Activated T-cell treated with anti-CD3 and anti-CD28 coated beads for 4 hours (primary cell): ENCODE results near the gene ADTRP.

Experiments
- DNase-seq: peaks from one replicate; pipeline ENCODE4 v3.0.0-alpha.2; 2020

ADTRP gene

DNA sequence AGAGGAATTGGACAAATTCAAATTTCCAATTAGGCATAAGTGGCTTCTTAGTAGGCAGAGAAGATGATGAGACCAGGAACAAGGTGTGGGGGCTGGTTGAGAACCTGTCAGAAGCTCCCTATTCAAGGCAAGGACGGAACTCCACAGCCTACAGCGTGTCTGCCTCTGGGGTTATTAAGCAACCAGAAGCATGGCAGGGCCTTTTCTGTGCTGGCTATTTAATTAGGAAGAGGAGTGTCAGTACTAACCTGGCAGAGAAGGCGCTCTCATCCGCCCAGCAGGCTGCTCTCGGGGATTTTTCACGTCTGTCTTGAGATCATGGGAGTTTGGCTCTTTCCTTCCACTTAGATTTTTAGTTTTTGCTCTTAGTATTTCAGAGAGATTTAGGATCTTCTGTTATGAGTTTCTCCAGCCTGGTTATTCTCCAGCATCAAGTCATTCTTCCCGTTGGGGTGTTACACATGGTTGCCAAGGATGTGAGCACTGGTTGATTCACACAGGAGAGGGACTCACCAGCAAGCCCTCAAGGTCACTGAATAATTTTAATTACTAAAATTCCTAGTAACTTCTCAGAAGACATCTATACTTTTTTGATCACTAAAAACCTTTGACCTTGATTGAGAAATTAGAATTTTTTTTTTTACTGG lies 23.9 kb downstream of the ADTRP start:
- no peak for DNase-seq

DNA sequence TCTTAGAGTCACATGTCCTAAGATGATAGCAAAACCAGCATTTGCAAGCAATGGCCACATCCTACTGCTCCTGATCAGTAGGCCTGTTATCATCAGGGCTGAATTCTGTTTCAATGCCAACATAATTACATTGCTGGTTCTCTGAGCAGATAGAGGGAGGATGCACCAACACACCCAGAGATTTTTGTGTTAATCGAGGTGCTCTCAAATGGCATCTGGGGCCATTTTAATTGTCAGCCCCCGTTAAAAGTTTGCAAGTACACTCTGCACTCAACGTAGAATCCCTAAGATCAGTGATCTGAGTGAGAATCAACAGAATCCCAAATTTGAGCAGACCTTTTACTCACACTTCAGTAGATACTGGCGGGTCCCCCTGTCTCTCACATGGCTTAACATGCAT lies 24.8 kb downstream of the ADTRP start:
- DNase-seq = no peak

DNA sequence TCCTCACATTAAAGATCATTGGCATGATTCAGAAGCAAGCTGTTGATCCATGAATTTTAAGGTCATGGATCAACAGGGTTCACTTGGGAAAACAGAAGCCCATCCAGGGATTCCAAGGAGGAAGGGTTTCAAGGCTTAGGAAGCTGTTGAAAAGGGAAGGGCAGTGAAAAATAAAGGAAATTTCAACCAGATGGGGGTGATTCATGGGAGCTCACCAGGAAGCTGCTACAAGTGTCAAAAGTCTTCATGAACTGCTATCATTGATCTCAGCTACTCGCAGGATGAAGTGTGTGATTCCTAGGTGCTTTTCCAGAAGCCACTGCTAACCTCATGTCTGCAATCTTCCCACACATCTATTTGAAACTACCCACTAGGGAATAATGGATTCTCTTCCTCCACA lies 26.2 kb downstream of the ADTRP start:
- DNase-seq = no peak

DNA sequence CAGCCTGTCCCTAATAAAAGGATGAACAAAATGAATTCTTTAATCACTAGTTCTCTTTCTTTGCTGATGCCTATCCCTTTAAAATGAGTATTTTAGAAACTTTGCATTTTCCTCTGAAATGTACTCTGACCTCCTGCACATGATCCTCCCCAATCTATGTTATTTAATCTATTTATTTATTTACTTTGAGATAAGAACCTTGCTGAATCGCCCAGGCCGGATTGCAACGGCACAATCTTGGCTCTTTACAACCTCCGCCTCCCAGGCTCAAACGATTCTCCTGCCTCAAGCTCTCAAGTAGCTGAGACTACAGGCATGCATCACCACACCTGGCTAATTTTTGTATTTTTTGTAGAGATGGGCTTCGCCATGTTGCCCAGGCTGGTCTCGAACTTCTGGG lies 27.9 kb downstream of the ADTRP start:
- DNase-seq = no peak

DNA sequence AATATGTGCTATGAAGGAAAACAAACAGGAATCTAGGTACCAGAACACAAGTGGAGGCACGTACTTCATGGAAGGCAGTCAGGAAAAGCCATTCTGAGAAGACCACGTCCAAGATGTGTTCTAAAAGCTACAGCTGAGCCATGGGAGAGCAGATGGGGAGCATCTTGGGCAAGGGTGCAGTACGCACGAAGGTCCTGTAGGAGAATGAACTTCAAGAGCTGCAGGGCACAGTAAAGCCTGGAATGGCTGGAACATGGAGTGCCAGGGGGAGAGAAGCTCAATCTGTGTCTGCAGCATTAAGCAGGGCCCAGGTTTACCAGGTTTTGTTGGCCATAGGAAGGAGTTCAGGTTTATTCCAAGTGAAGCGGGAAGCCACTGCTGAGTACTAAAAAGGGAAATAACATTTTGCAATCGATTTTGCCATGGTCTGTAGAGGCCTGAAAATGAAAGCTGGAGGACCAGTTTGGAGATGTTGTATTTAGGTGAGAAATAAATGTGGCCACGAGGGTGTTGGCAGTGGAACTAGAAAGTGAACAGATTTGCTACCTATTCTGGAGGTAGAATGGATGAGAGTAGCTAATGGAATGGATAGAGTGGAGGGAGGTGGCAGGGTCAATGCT lies 29.9 kb downstream of the ADTRP start:
- DNase-seq = no peak

GRCh38 chr6:11747021-11747420 lies 31.6 kb downstream of the ADTRP start:
- DNase-seq = no peak

DNA sequence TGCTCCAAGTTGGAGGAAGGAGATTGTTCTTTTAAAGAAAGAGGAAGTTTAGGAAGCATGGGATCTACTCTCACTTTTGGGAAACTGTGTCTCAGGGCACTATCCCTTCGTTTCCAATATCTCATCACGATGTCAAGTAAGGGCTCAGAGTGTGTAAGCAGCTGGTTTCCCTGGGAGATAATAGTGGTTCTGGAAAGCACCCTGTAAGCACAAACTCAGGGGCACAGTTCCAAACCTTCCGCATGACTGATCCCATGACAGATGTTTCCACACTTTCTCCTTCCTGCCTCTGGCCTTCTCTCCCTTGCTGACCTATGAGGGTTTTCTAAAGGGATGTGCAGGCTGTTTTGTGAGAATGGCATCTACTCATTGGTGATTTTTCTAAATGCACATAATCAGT lies 33.9 kb downstream of the ADTRP start:
- DNase-seq = no peak

DNA sequence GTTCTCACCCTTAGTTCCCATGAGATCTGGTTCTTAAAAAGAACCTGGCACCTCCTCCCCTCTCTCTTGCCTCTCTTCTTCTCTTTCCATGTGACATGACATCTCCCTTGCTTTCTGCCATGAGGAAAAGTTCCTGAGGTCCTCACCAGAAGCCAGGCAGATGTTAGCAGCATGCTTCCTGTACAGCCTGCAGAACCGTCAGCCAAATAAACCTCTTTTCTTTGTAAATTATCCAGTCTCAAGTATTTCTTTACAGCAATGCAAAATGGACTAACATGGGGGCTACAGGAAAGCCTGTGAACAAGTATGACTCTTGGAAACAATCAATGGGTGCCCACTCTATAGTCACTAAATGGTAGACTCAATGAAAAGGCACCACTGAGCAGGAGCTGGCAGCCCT lies 34.5 kb downstream of the ADTRP start:
- no peak for DNase-seq

GRCh38 chr6:11740875-11741274 lies 37.7 kb downstream of the ADTRP start:
- DNase-seq = no peak

- DNase-seq = no peak
Measured at GRCh38 chr6:11738661-11739375, 39.8 kb downstream of the ADTRP start.

DNA sequence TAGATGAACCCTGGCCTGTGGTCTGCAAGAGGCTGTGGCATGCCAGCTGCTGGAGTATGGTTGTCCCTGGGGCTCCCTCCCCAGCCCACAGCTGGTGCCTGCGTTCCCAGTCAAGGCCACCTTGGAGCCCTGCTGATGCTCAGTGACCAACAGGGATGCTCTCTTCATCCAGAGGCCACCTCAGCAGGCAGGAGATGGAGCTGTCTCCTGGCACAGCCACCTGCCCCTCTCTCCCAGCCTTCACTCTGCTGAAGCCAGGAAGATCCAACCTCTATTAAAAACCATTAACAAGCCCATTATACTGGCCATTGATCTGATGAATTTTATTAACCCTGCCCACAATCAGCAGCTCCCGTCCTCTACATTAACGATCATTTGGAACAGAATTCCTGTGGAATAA lies 40.4 kb downstream of the ADTRP start:
- DNase-seq = no peak

DNA sequence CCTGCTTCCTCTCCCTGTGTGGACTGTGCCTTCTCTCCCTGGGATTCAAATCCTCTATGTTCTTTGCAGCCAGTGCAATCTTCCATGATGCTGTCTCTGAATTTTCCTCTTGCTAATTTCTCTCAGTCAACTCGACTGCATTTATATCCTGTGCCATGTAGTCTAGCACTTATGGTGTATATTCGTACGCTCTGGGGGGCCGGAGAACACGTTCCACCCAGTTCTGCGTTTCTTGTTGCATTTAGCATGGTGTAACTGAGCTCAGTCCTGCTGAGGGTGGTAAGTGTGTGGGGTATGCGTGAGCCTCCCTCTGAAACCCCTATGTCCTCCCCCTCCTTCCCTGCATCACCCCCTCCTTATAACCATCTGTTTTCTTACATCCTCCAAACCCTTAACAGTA lies 42.0 kb downstream of the ADTRP start:
- DNase-seq = no peak

DNA sequence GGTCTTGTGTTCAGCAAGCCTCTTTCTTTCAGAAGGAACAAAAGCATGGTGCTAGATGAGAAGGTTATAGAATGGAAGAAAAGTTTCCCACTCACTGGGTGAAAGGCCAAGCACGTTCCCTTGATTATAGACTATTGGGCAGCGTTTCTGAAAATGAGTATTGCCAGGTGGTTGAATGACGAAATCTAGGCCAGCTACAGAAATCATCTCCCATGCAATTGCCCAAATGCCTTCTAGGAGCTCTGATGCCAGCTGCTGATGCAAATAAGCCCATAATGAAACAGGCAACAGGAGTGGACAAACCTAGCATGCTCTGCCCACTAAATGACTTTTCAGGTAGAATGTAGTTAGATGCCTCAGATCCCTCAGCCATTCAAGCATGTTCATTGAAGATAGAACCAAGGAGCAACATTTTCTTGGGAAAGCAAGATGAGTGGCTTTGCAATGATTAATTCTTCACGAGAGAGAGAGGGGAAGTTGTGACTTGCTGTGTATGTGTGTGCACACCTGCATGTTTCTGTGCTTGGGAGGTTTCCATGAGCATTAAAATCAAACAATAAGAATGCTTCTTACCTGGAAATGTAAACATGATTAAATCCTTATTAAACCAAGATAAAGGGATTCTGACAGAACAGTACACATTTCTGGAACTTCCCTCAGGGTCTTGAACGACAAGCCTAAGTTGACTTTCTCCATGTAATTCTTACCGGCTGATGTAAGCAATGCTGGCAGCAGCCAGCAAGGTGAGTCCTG lies 43.6 kb downstream of the ADTRP start:
- no peak for DNase-seq

- DNase-seq = no peak
Measured at GRCh38 chr6:11732036-11732631, 46.5 kb downstream of the ADTRP start.

GRCh38 chr6:11731423-11731822 lies 47.2 kb downstream of the ADTRP start:
- DNase-seq = no peak

DNA sequence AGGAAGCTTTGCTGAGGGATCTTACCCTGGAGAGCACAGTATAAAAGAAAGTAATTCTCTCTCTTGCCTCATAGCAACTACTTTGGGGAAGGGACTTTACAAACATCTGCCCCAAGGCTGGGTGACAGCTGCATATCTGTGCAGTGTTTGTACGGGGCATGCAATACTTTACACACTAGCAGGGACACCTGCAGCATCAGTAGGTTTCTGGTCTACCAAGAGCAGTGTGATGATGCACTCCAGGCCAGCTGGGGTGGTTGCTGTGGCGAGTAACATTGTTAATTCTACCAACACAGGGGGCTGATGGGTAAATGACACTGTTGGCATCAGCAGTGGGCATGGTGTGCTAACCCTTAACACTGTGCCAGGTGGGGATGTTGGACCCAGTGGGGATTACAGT lies 48.0 kb downstream of the ADTRP start:
- no peak for DNase-seq

DNA sequence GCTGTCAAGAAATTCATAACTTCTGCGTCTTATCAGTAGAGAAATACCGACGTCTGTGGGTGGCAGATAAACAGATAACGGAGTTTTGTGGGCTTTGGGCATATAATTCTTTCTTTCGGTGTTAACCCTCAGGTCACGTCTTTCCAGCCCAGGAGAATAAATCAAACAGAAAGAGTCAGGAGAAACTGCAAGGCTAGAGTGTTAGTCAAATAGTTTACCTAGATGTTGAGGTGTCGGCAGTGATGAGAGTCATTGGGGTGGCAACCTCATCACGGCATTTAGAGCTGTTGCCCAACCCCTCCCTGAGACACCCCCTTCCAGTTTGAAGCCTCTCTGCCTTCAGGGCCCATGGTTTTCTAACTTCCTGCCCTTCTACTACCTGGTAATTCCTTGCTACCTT lies 49.5 kb downstream of the ADTRP start:
- no peak for DNase-seq

GRCh38 chr6:11727998-11728961 lies 50.3 kb downstream of the ADTRP start:
- peak; percentile 21 for DNase-seq

GRCh38 chr6:11727346-11727997 lies 51.1 kb downstream of the ADTRP start:
- DNase-seq = no peak

- no peak for DNase-seq
Measured at GRCh38 chr6:11724286-11724685, 54.3 kb downstream of the ADTRP start.

DNA sequence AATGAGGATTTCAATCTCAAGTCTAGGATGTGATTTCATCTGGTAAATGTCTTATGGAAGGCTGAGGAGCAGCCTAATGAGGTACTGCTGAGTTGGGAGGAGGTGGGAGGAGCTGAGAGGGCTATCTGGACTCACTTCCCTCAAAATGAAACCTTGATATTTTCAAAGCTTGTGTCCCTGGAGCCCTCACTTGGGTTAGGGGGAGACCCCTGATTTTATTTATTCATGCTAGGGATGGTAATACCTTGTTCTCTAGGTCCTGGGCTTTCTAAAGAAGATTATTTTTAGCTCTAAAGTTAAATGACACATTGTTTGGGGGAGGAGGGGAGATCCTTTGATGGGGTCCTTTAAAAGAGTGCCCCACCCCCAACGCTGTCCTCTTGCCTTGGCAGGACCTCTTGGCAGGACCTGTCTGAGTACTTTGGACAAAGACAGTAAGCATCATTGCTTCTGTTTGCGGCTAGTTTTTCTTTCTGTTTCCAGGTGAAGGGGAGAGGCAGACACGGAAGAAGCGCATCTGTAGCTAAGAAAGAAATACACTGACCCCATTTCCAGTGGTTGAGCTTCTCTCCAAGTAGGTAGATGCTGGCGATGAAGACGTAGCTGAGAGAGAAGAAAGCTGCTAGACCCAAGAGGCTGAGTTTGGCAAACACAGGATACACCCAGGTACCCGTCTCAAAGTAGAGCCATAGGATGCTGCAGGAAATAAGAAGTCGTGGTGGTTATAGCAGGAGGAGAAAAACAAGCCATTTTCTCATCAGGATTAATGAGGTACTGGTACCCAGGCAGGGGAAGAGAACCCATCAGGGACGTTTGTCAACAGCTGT lies 55.6 kb downstream of the ADTRP start:
- DNase-seq = no peak
